NCI-H1092 treated with DMSO at 0.1 percent for 48 hours (cell line): ENCODE results near the gene SIGLECL1.
"Not testable (repeated sequence)": the region's sequence is repeated elsewhere in the genome, so short reads cannot be mapped to it uniquely, and the experiment has no call there.

Source experiments
- DNase-seq: peaks from one replicate; lab custom pipeline; 2025; lab: John Stamatoyannopoulos, UW

SIGLECL1 gene

GRCh38 chr19:51250786-51251467, at the start of gene SIGLECL1:
Gene SIGLECL1, plus strand, starts transcription at chr19:51251080. Its CDS starts 12,993 bp downstream, at chr19:51264073.
- no peak for DNase-seq

- no peak for DNase-seq
These were observed 49.2 kb upstream of the SIGLECL1 start for GRCh38 chr19:51201712-51202111.

- no peak for DNase-seq
These were observed 47.0 kb upstream of the SIGLECL1 start for GRCh38 chr19:51203916-51204315.

- no peak for DNase-seq
These were observed 46.6 kb upstream of the SIGLECL1 start for GRCh38 chr19:51204321-51204720.

- no peak for DNase-seq
These were observed 43.1 kb upstream of the SIGLECL1 start for GRCh38 chr19:51207747-51208146.

- no peak for DNase-seq
These were observed 40.6 kb upstream of the SIGLECL1 start for GRCh38 chr19:51210191-51210784.

- DNase-seq, result not testable (repeated sequence)
These were observed 40.0 kb upstream of the SIGLECL1 start for GRCh38 chr19:51210874-51211361.

GRCh38 chr19:51211833-51212232, 39.0 kb upstream of the SIGLECL1 start:
- DNase-seq, result no peak

- no peak for DNase-seq
These were observed 31.6 kb upstream of the SIGLECL1 start for GRCh38 chr19:51219307-51219706.

- DNase-seq, result no peak
These were observed 30.9 kb upstream of the SIGLECL1 start for GRCh38 chr19:51219971-51220370.

GRCh38 chr19:51220996-51221395, 29.9 kb upstream of the SIGLECL1 start:
- DNase-seq, result no peak

- no peak for DNase-seq
These were observed 26.7 kb upstream of the SIGLECL1 start for GRCh38 chr19:51224163-51224641.

GRCh38 chr19:51224898-51225393, 25.9 kb upstream of the SIGLECL1 start, which contains the start of gene CD33:
Gene CD33, plus strand, starts transcription at chr19:51225080. Its CDS starts 39 bp downstream, at chr19:51225119.
- not testable (repeated sequence) for DNase-seq

GRCh38 chr19:51226067-51226466, 24.8 kb upstream of the SIGLECL1 start:
- no peak for DNase-seq

GRCh38 chr19:51227326-51227725, 23.6 kb upstream of the SIGLECL1 start:
- no peak for DNase-seq

- no peak for DNase-seq
These were observed 22.9 kb upstream of the SIGLECL1 start for GRCh38 chr19:51227966-51228365.

- no peak for DNase-seq
These were observed 10.0 kb upstream of the SIGLECL1 start for GRCh38 chr19:51240866-51241265.

GRCh38 chr19:51242881-51243630, 7.8 kb upstream of the SIGLECL1 start:
- DNase-seq, result no peak

- no peak for DNase-seq
These were observed 4.7 kb upstream of the SIGLECL1 start for GRCh38 chr19:51246164-51246552.

GRCh38 chr19:51247972-51248590, 2.8 kb upstream of the SIGLECL1 start:
- no peak for DNase-seq

- no peak for DNase-seq
These were observed 564 bp downstream of the SIGLECL1 start for GRCh38 chr19:51251468-51251820.
